Measurements from ENCODE around the gene UBE2E1. TPM values are rescaled to one million over a fixed set of nuclear protein-coding genes. Genes with fewer than 3 reads are reported as not detected.

UBE2E1 gene
- total and polyA plus RNA-seq, 2 donors from 2014 or later, result 69.1 to 83.2 TPM

DNA sequence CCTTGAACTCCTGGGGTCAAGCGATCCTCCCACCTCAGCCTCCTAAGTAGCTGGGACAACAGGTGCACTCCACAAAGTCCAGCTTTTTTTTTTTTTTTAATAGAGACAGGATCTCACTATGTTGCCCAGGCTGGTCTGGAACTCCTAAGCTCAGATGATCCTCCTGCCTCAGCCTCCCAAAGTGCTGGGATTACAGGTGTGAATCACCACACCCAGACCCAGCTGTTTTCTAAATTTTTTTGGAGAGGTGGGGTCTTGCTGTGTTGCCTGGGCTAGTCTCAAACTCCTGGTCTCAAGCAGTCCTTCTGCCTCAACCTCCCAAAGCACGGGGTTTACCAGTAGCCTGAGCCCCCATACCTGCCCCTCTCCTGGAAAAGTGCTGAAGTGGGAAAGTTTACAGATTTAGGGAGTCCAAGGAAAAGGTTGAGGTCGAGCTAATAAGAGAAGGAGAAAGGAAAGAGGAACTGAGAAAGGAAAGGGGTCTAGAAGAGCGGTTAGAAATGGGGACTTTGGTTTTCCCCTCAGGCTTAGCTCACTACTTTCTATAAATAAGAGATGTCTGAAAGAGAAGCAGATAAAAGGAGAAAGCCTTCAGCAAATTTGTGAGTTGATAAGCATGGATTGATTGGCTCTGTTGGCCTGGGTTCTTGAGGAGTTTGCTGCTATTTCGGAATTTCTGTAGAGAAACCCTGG is 23.6 kb downstream of the UBE2E1 start:
- peaks cover 0 to 10% (median 8%) of the 10 kb centered on the region in 3 donors for H3K4me1 ChIP-seq (ENCODE audit: control insufficient read depth in 2 of 3, insufficient read depth in 2 of 3, low read depth in 1 of 3, low read length in 3 of 3)
- no peaks in the 10 kb centered on the region for H3K27me3 ChIP-seq (ENCODE audit: control insufficient read depth, insufficient read depth, low read length)

DNA sequence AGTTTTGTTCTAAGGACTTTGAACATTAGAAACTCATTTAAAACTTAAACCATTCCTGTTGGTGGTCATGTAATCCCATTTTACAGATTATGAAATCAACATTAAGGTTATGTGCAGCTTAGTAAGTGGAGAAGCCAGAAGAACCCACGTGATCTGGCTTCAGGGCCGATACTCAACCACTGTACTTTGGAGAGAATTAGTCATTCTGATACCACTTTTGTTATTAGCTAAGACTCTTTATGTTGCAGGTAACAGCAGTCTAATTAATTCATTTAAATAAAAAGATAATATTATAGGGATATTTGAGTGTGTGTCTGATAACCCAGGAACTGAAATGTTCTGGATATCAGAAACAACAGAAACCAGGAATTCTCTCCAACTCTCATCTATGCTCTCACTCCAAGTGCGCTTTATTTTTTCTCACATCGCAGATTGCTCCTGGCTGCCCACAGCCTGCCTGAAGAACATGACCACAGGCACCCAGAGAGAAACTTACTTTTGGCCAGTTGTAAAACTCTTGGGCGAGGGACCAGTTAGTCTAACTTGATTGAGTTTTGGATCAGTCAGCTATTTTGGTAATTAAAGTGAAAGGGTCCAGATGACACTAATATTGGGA is 25.2 kb downstream of the UBE2E1 start:
- TF ChIP-seq, protein P1, sequence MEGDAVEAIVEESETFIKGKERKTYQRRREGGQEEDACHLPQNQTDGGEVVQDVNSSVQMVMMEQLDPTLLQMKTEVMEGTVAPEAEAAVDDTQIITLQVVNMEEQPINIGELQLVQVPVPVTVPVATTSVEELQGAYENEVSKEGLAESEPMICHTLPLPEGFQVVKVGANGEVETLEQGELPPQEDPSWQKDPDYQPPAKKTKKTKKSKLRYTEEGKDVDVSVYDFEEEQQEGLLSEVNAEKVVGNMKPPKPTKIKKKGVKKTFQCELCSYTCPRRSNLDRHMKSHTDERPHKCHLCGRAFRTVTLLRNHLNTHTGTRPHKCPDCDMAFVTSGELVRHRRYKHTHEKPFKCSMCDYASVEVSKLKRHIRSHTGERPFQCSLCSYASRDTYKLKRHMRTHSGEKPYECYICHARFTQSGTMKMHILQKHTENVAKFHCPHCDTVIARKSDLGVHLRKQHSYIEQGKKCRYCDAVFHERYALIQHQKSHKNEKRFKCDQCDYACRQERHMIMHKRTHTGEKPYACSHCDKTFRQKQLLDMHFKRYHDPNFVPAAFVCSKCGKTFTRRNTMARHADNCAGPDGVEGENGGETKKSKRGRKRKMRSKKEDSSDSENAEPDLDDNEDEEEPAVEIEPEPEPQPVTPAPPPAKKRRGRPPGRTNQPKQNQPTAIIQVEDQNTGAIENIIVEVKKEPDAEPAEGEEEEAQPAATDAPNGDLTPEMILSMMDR (IDR thresholded peaks at IDR 0.05; ENCODE audit: borderline replicate concordance, extremely low read depth, insufficient read depth), result no peak

More for the DNA sequence above, 23.6 kb downstream of the UBE2E1 start:
- FAIRE-seq, result no peak
- Histone ChIP-seq H3K27ac (ENCODE audit: low read depth in 2 of 2, low read length in 2 of 2) (no peak overlapping the region), H3K9ac (ENCODE audit: low read length in 3 of 3) (no peak overlapping the region), H3K9me3 (ENCODE audit: control insufficient read depth in 2 of 3, insufficient read depth in 1 of 3, low read length in 3 of 3) (no peaks in the 10 kb centered on the region), H3K4me3 (ENCODE audit: low read length in 3 of 3) (no peak overlapping the region), H3K36me3 (ENCODE audit: control insufficient read depth in 2 of 3, insufficient read depth in 3 of 3, low read length in 3 of 3) (no peaks in the 10 kb centered on the region)
- intact Hi-C loops (cut with DNase I), result no loop called here
- TF ChIP-seq, protein P1 (IDR thresholded peaks at IDR 0.05; ENCODE audit: borderline replicate concordance, extremely low read depth, insufficient read depth), result no peak
- no peak for DNase-seq

GRCh38 chr3:23831517-23832394 is 26.0 kb downstream of the UBE2E1 start:
- Histone ChIP-seq H3K36me3 (ENCODE audit: control insufficient read depth in 2 of 3, insufficient read depth in 3 of 3, low read length in 3 of 3) (no peaks in the 10 kb centered on the region), H3K4me3 (ENCODE audit: low read length in 3 of 3) (no peak overlapping the region), H3K27me3 (ENCODE audit: control insufficient read depth, insufficient read depth, low read length) (no peaks in the 10 kb centered on the region), H3K4me1 (ENCODE audit: control insufficient read depth in 2 of 3, insufficient read depth in 2 of 3, low read depth in 1 of 3, low read length in 3 of 3) (peaks cover 0 to 7% (median 4%) of the 10 kb centered on the region in 3 donors), H3K27ac (ENCODE audit: low read depth in 2 of 2, low read length in 2 of 2) (no peak overlapping the region), H3K9ac (ENCODE audit: low read length in 3 of 3) (no peak overlapping the region), H3K9me3 (ENCODE audit: control insufficient read depth in 2 of 3, insufficient read depth in 1 of 3, low read length in 3 of 3) (no peaks in the 10 kb centered on the region)
- intact Hi-C loops (cut with DNase I), result no loop called here
- DNase-seq (no peak), FAIRE-seq (no peak)
- TF ChIP-seq, protein P1 (IDR thresholded peaks at IDR 0.05; ENCODE audit: borderline replicate concordance, extremely low read depth, insufficient read depth), result no peak

More for the DNA sequence above, 25.2 kb downstream of the UBE2E1 start:
- H3K27me3 ChIP-seq (ENCODE audit: control insufficient read depth, insufficient read depth, low read length), result no peaks in the 10 kb centered on the region
- H3K4me1 ChIP-seq (ENCODE audit: control insufficient read depth in 2 of 3, insufficient read depth in 2 of 3, low read depth in 1 of 3, low read length in 3 of 3), result peaks cover 0 to 8% (median 7%) of the 10 kb centered on the region in 3 donors
- no peak overlapping the region for H3K9ac ChIP-seq (ENCODE audit: low read length in 3 of 3)
- no peak overlapping the region for H3K27ac ChIP-seq (ENCODE audit: low read depth in 2 of 2, low read length in 2 of 2)
- intact Hi-C loops (cut with DNase I), result no loop called here
- no peaks in the 10 kb centered on the region for H3K36me3 ChIP-seq (ENCODE audit: control insufficient read depth in 2 of 3, insufficient read depth in 3 of 3, low read length in 3 of 3)
- FAIRE-seq (no peak), DNase-seq (no peak)
- H3K4me3 ChIP-seq (ENCODE audit: low read length in 3 of 3), result no peak overlapping the region
- H3K9me3 ChIP-seq (ENCODE audit: control insufficient read depth in 2 of 3, insufficient read depth in 1 of 3, low read length in 3 of 3), result no peaks in the 10 kb centered on the region

All from kidney (tissue), 14 donors.